Measurements from ENCODE around the gene NGRN. TPM values are rescaled to one million over a fixed set of nuclear protein-coding genes. Genes with fewer than 3 reads are reported as not detected.

The NGRN gene
- total and polyA plus RNA-seq, 2 of the 8 experiments (the other 6 are each of a cell fraction or from before 2014, with no cell fraction given) = 60.1 to 101 TPM

- TF ChIP-seq CHD7 (IDR thresholded peaks at IDR 0.05; ENCODE audit: insufficient replicate concordance, low read length) (no peak), YY1 (IDR thresholded peaks at IDR 0.05; ENCODE audit: low read depth, low read length) (no peak), JUND (IDR thresholded peaks at IDR 0.05; ENCODE audit: low read length) (no peak), HDAC6 (IDR thresholded peaks at IDR 0.05; ENCODE audit: low read depth, low read length) (no peak), POLR2AphosphoS5 (IDR thresholded peaks at IDR 0.05; ENCODE audit: low read depth, low read length) (no peak), BACH1 (IDR thresholded peaks at IDR 0.05; ENCODE audit: low read length) (no peak), RFX5 (IDR thresholded peaks at IDR 0.05; ENCODE audit: borderline replicate concordance, low read depth, low read length) (no peak), TBP (IDR thresholded peaks at IDR 0.05; ENCODE audit: low read depth, low read length) (no peak), SAP30 (IDR thresholded peaks at IDR 0.05; ENCODE audit: insufficient read depth, insufficient replicate concordance, low read length) (no peak)
- TF ChIP-seq, protein P1, sequence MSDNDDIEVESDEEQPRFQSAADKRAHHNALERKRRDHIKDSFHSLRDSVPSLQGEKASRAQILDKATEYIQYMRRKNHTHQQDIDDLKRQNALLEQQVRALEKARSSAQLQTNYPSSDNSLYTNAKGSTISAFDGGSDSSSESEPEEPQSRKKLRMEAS (IDR thresholded peaks at IDR 0.05) = no peak
Measured at GRCh38 chr15:90243943-90244639, 21.4 kb upstream of the NGRN start (continued).
